Psoas muscle (tissue), 8 donors: ENCODE results near the gene TXLNG. TPM values are rescaled to one million over a fixed set of nuclear protein-coding genes. Genes with fewer than 3 reads are reported as not detected.

ENCODE experiments used
- ATAC-seq, 4 donors: fragments of 200-7000 bp; cut with Tn5 transposase; one replicate each; pipeline ENCODE4 v1.9.1; 2020; ENCODE audit warnings: moderate library complexity in 3 of 4, mild to moderate bottlenecking in 2 of 4
- DNase-seq, 2 donors: peaks; one replicate each; pipeline ENCODE4 v3.0.0-alpha.2; 2020
- H3K27ac ChIP-seq: fragments of 200-600 bp; one replicate; pipeline ENCODE4 v1.8.0; 2022
- H3K27me3 ChIP-seq, 3 donors: fragments of 200-600 bp in 1 of 3; one replicate each; pipeline versions ENCODE4 v1.6.1 to v1.8.0; 2013 to 2022; ENCODE audit warnings: low read length in 2 of 3, mild to moderate bottlenecking in 2 of 3, moderate library complexity in 1 of 3; ENCODE audit not compliant: insufficient read depth in 3 of 3
- H3K36me3 ChIP-seq, 2 donors: fragments of 200-600 bp in 1 of 2; one replicate each; pipeline versions ENCODE4 v1.6.1 to v1.8.0; 2013 to 2022; ENCODE audit warnings: low read depth in 1 of 2, mild to moderate bottlenecking in 1 of 2, moderate library complexity in 1 of 2; ENCODE audit not compliant: insufficient read depth in 1 of 2
- H3K4me1 ChIP-seq: fragments of 200-600 bp; one replicate; pipeline ENCODE4 v1.8.0; 2022
- H3K4me3 ChIP-seq: fragments of 200-600 bp; one replicate; pipeline ENCODE4 v1.8.0; 2022; ENCODE audit warnings: mild to moderate bottlenecking
- H3K9me3 ChIP-seq: fragments of 200-600 bp; one replicate; pipeline ENCODE4 v1.8.0; 2022
- CTCF ChIP-seq: fragments of 200-600 bp; IDR thresholded peaks from one replicate; pipeline ENCODE4 v1.8.0; 2022; ENCODE audit warnings: antibody characterized with exemption
- WGBS, 3 donors: extraction: QIAGEN DNeasy Blood & Tissue Kit; methylation state at CpG; one replicate each; pipeline versions ENCODE4 v1.1.6 to v1.1.7; 2013; 5-methylcytosine and 5-hydroxymethylcytosine counted together
- intact Hi-C, 2 donors: fragments of 100-400 bp; cut with DNase I; formaldehyde crosslinking; loops; one replicate each; pipeline versions ENCODE4 v1.11.0 to v1.14.2; 2022
- polyA plus RNA-seq, 3 donors: library from polyadenylated mRNA; stranded (reverse); fragments of 200-250 nt; gene quantifications; one replicate each; pipeline ENCODE4 v1.2.3, GENCODE V29; 2013
- total RNA-seq, 4 donors: library from RNA; stranded (reverse); fragmentation: NEBNext Ultra II Directional in 2 of 4; extraction: Animal tissue kit (Norgen Biotek cat#: 25700) in 2 of 4; gene quantifications; one replicate each; pipeline versions ENCODE4 v1.2.1 to v1.2.4, GENCODE V29; 2021 to 2023
- donor health status: healthy with polysubstance abuse.
- donor health status: DM: no; HTN: no; CAD: no; lungs with moderate emphysema.
- donor health status: Bipolar disorder and iron deficiency.
- donor health status: healthy.
- donor health status: DM: yes; HTN: yes; CAD: no.
- donor health status: DM: no; HTN: no; CAD: no.
- donor health status: DM: no; HTN: no; CAD: no.
- donor health status: DM: yes; HTN: yes; CAD: no.

Gene TXLNG
- total and polyA plus RNA-seq, 7 donors: 5.6 to 10.1 (median 8.1) TPM

GRCh38 chrX:16851421-16851820 is 65.2 kb downstream of the TXLNG start:
- no peak overlapping the region for H3K4me3 ChIP-seq
- peaks cover 0 to 91% of the 10 kb centered on the region in 2 donors for H3K36me3 ChIP-seq
- no peak for DNase-seq
- no peaks in the 10 kb centered on the region for H3K9me3 ChIP-seq
- no peak for ATAC-seq
- intact Hi-C loops: loop anchor here in 1 of 2 donors (5.0 kb wide), 1 partner anchor 1144 kb away; no protein-coding TSS in a partner anchor
- TF ChIP-seq CTCF: no peak
- no peak overlapping the region for H3K27ac ChIP-seq
- 63 to 79% (median 70%) methylated on average over 1 of the region's 1 CpG for WGBS, 3 donors
- H3K4me1 ChIP-seq: no peaks in the 10 kb centered on the region
- H3K27me3 ChIP-seq: no peaks in the 10 kb centered on the region

- no peak for ATAC-seq
- H3K27me3 ChIP-seq: no peaks in the 10 kb centered on the region
- no peak for TF ChIP-seq CTCF
- DNase-seq: no peak
- no peaks in the 10 kb centered on the region for H3K4me1 ChIP-seq
- no peaks in the 10 kb centered on the region for H3K9me3 ChIP-seq
- no peak overlapping the region for H3K4me3 ChIP-seq
- WGBS, 3 donors: 95 to 98% (median 96%) methylated on average over 3 of the region's 3 CpGs
- intact Hi-C loops: loop anchor here in 1 of 2 donors (5.0 kb wide), 1 partner anchor 1145 kb away; no protein-coding TSS in a partner anchor
- H3K36me3 ChIP-seq: peaks cover 0 to 91% of the 10 kb centered on the region in 2 donors
- no peak overlapping the region for H3K27ac ChIP-seq
Measured at GRCh38 chrX:16851827-16852226, 65.6 kb downstream of the TXLNG start.

- Histone ChIP-seq H3K9me3 (no peaks in the 10 kb centered on the region), H3K27ac (no peak overlapping the region), H3K4me3 (no peak overlapping the region), H3K36me3 (peaks cover 0 to 93% of the 10 kb centered on the region in 2 donors), H3K27me3 (no peaks in the 10 kb centered on the region), H3K4me1 (no peaks in the 10 kb centered on the region)
- intact Hi-C loops: loop anchor here in 1 of 2 donors (5.0 kb wide), 1 partner anchor 1145 kb away; no protein-coding TSS in a partner anchor
- ATAC-seq: no peak
- DNase-seq: no peak
- no peak for TF ChIP-seq CTCF
- WGBS, 3 donors: 87 to 97% (median 92%) methylated on average over 12 of the region's 12 CpGs
Measured at GRCh38 chrX:16852617-16853179, 66.4 kb downstream of the TXLNG start.

- 75 to 86% (median 82%) methylated on average over 3 of the region's 3 CpGs for WGBS, 3 donors
- DNase-seq: no peak
- intact Hi-C loops: loop anchor here in 1 of 2 donors (5.0 kb wide), 1 partner anchor 1146 kb away; no protein-coding TSS in a partner anchor
- Histone ChIP-seq H3K4me3 (no peak overlapping the region), H3K27me3 (no peaks in the 10 kb centered on the region), H3K4me1 (no peaks in the 10 kb centered on the region), H3K27ac (no peak overlapping the region), H3K9me3 (no peaks in the 10 kb centered on the region), H3K36me3 (peaks cover 0 to 93% of the 10 kb centered on the region in 2 donors)
- ATAC-seq: no peak
- TF ChIP-seq CTCF: no peak
Measured at GRCh38 chrX:16853537-16853936, 67.3 kb downstream of the TXLNG start.
